ENCODE results near the gene CPLANE2. TPM values are rescaled to one million over a fixed set of nuclear protein-coding genes. Genes with fewer than 3 reads are reported as not detected.
A peak's percentile ranks its signal among the peaks of the same experiment; 100 is the strongest.

The CPLANE2 gene, protein sequence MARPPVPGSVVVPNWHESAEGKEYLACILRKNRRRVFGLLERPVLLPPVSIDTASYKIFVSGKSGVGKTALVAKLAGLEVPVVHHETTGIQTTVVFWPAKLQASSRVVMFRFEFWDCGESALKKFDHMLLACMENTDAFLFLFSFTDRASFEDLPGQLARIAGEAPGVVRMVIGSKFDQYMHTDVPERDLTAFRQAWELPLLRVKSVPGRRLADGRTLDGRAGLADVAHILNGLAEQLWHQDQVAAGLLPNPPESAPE
- total RNA-seq = 1 to 10 TPM; 1.2 to 1.4 TPM

DNA sequence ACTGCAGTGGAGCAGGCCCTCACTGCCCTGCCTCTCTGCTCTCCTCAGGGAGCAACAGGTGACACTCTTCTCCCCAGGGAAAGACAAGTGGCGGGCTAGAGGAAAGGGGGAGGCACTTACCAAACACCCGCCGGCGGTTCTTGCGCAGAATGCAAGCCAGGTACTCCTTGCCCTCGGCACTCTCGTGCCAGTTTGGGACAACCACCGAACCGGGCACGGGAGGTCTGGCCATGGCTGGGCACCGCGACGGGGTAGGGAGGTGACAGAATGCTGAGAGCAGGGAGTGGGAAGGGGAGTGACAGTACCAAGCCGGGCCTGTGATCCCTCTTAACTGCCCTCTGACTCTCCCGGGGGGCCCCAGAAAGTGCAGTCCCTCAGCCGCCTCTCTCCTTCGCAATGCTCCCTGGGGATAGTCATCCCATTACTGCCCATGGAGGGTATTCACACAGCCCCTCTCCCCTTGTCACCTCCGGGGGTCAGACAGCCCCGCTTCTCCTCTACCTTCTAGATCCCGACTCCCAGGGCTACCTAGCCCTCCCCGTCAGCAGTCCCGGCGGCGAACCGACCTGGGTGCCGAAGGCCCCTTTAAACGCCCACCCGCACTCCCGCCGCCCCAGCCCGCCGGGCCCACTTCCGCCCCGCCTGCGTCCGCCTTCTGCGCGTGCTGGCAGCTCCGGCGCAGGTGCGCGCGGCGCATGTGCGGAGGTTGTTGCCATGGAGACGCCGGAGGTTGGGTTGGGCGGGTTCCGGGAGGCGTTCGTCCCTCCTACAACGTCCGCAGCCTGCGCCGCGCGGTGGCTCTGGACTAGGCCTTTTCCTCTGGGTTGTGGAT is at the start of gene CPLANE2:
Gene CPLANE2, minus strand, starts transcription at position 673 of the 832 bp plus-strand sequence. Its CDS starts 441 bp downstream, at position 232.
- Mint-ChIP-seq H3K27me3 (no peaks in the 10 kb centered on the region), H3K9me3 (no peaks in the 10 kb centered on the region), H3K4me3 (peak within 1 kb of the TSS; percentile 85), H3K27ac (peak within 1 kb of the TSS; percentile 89), H3K36me3 (ENCODE audit: low read depth) (no peaks in the 10 kb centered on the region), H3K4me1 (ENCODE audit: low read depth) (peaks cover 13% of the 10 kb centered on the region)
- CTCF ChIA-PET = interaction anchor here (0.9 to 3.4 kb wide), 12 partner anchors 8 to 164 kb away, joined by 3 to 14 read pairs (median 4); partner anchors contain the start of gene FAM131C
- peak; percentile 93 for ATAC-seq
- intact Hi-C loops (cut with micrococcal nuclease) = no loop called here
- DNase-seq = peak; percentile 97
- POLR2A ChIA-PET = interaction anchor here (1.3 to 2.2 kb wide), 2 partner anchors 8 to 15 kb away, joined by 4 to 8 read pairs; no protein-coding TSS in a partner anchor
- TF ChIP-seq, protein P1, sequence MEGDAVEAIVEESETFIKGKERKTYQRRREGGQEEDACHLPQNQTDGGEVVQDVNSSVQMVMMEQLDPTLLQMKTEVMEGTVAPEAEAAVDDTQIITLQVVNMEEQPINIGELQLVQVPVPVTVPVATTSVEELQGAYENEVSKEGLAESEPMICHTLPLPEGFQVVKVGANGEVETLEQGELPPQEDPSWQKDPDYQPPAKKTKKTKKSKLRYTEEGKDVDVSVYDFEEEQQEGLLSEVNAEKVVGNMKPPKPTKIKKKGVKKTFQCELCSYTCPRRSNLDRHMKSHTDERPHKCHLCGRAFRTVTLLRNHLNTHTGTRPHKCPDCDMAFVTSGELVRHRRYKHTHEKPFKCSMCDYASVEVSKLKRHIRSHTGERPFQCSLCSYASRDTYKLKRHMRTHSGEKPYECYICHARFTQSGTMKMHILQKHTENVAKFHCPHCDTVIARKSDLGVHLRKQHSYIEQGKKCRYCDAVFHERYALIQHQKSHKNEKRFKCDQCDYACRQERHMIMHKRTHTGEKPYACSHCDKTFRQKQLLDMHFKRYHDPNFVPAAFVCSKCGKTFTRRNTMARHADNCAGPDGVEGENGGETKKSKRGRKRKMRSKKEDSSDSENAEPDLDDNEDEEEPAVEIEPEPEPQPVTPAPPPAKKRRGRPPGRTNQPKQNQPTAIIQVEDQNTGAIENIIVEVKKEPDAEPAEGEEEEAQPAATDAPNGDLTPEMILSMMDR (IDR thresholded peaks at IDR 0.05) = no peak

DNA sequence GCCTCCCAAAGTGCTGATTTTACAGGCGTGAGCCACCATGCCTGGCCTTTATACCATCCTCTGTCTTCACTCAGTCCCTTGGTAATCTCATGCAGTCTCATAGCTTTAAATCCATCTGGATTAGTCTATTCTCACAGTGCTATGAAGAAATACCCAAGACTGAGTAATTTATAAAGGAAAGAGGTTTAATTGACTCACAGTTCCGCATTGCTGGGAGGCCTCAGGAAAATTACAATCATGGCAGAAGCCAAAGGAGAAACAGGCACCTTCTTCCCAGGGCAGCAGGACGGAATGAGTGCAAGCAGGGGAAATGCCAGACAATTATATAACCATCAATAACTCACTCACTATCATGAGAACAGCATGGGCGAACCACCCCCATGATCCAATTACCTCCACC is 49.1 kb upstream of the CPLANE2 start:
- Mint-ChIP-seq H3K9me3 (no peaks in the 10 kb centered on the region), H3K4me1 (ENCODE audit: low read depth) (peaks cover 2% of the 10 kb centered on the region), H3K27me3 (no peaks in the 10 kb centered on the region), H3K27ac (no peak overlapping the region), H3K4me3 (no peak overlapping the region), H3K36me3 (ENCODE audit: low read depth) (peaks cover 18% of the 10 kb centered on the region)
- POLR2A ChIA-PET = no interaction called here
- no peak for ATAC-seq
- intact Hi-C loops (cut with micrococcal nuclease) = no loop called here
- CTCF ChIA-PET = no interaction called here
- DNase-seq = no peak
- TF ChIP-seq, protein P1 (IDR thresholded peaks at IDR 0.05) = no peak

DNA sequence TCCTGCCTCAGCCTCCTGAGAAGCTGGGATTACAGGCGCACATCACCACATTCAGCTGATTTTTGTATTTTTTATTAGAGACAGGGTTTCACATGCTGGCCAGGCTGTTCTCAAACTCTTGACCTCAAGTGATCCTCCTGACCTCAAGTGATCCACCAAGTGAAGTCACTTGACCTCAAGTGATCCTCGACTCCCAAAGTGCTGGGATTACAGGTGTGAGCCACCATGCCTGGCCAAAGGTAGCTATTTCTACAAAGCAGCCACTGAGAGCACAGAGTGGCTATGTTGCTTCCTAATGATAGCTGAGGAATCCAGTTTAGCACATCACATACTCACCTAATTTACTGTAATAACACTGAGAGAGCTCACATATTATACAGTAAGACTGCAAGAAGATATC is 44.8 kb upstream of the CPLANE2 start:
- H3K36me3 Mint-ChIP-seq (ENCODE audit: low read depth) = peaks cover 6% of the 10 kb centered on the region
- TF ChIP-seq, protein P1 (IDR thresholded peaks at IDR 0.05) = no peak
- no peak overlapping the region for H3K27ac Mint-ChIP-seq
- CTCF ChIA-PET = no interaction called here
- H3K9me3 Mint-ChIP-seq = no peaks in the 10 kb centered on the region
- ATAC-seq = no peak
- DNase-seq = no peak
- intact Hi-C loops (cut with micrococcal nuclease) = no loop called here
- H3K27me3 Mint-ChIP-seq = no peaks in the 10 kb centered on the region
- POLR2A ChIA-PET = no interaction called here
- H3K4me3 Mint-ChIP-seq = no peak overlapping the region
- H3K4me1 Mint-ChIP-seq (ENCODE audit: low read depth) = peaks cover 2% of the 10 kb centered on the region

DNA sequence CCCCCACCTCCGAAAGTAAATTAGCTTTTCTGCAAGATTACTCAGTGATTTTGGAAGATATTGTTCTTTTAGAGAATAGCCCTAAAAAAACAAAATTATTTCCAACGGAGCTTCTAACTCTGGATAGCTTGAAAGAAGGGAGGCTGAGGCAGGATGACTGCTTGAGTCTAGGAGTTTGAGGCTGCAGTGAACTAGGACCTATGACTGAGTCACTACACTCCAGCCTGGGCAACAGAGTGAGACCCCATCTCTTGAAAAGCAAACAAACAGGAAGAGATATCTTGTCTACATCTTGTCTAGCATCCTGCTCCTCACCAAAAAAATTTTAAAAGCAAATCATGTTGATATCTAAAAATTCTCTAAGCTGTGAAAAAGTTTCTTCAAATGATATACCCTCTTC is 42.2 kb upstream of the CPLANE2 start:
- Mint-ChIP-seq H3K4me3 (no peak overlapping the region), H3K27ac (no peak overlapping the region), H3K9me3 (no peaks in the 10 kb centered on the region), H3K27me3 (no peaks in the 10 kb centered on the region), H3K4me1 (ENCODE audit: low read depth) (peaks cover 9% of the 10 kb centered on the region), H3K36me3 (ENCODE audit: low read depth) (peaks cover 5% of the 10 kb centered on the region)
- CTCF ChIA-PET = interaction anchor here (1.1 kb wide), 1 partner anchor 16 kb away, joined by 3 read pairs; no protein-coding TSS in a partner anchor
- TF ChIP-seq, protein P1 (IDR thresholded peaks at IDR 0.05) = no peak
- intact Hi-C loops (cut with micrococcal nuclease) = no loop called here
- POLR2A ChIA-PET = interaction anchor here (0.7 kb wide), 1 partner anchor 11 kb away, joined by 3 read pairs; no protein-coding TSS in a partner anchor
- ATAC-seq = no peak
- DNase-seq = no peak

Measured in activated CD8-positive, alpha-beta T cell treated with anti-CD3 and anti-CD28 coated beads for 36 hours (primary cell).